PFSK-1 (cell line): ENCODE data around the gene PLD2. TPM values are rescaled to one million over a fixed set of nuclear protein-coding genes. Genes with fewer than 3 reads are reported as not detected.

Experiments
- FOXP2 ChIP-seq: optimal IDR thresholded peaks from 2 replicates; pipeline ENCODE3; 2011; ENCODE audit warnings: borderline replicate concordance, control low read depth, inconsistent platforms; ENCODE audit not compliant: insufficient read depth; ENCODE audit errors: extremely low read length, extremely low read depth
- POLR2AphosphoS5 ChIP-seq: IDR thresholded peaks from 2 replicates; pipeline ENCODE4 v1.6.1; 2012; ENCODE audit warnings: low read depth, mild to moderate bottlenecking, control low read depth, low read length, moderate library complexity
- SIN3A ChIP-seq: IDR thresholded peaks from 2 replicates; pipeline ENCODE4 v1.6.1; 2012; ENCODE audit warnings: mild to moderate bottlenecking, low read length, moderate library complexity, borderline replicate concordance; ENCODE audit not compliant: insufficient read depth
- TAF1 ChIP-seq: IDR thresholded peaks from 2 replicates; pipeline ENCODE4 v1.6.1; 2012; ENCODE audit warnings: low read length, control low read depth, borderline replicate concordance; ENCODE audit not compliant: insufficient read depth
- polyA plus RNA-seq: library from polyadenylated mRNA; unstranded; fragments of >200 nt; gene quantifications from one replicate; pipeline ENCODE4 v1.2.1, GENCODE V29; 2012; ENCODE audit warnings: low read depth, missing spikeins; ENCODE audit not compliant: insufficient read length
- TF ChIP-seq, protein P1 (sequence below), 2 experiments: IDR thresholded peaks; 2 replicates each; pipeline versions ENCODE4 v1.6.1 to v1.8.0; 2011 to 2012; ENCODE audit warnings: low read depth in 2 of 2, low read length in 2 of 2, control low read depth in 1 of 2, inconsistent platforms in 1 of 2, mild to moderate bottlenecking in 1 of 2, moderate library complexity in 1 of 2; ENCODE audit not compliant: insufficient read depth in 1 of 2

The PLD2 gene, protein sequence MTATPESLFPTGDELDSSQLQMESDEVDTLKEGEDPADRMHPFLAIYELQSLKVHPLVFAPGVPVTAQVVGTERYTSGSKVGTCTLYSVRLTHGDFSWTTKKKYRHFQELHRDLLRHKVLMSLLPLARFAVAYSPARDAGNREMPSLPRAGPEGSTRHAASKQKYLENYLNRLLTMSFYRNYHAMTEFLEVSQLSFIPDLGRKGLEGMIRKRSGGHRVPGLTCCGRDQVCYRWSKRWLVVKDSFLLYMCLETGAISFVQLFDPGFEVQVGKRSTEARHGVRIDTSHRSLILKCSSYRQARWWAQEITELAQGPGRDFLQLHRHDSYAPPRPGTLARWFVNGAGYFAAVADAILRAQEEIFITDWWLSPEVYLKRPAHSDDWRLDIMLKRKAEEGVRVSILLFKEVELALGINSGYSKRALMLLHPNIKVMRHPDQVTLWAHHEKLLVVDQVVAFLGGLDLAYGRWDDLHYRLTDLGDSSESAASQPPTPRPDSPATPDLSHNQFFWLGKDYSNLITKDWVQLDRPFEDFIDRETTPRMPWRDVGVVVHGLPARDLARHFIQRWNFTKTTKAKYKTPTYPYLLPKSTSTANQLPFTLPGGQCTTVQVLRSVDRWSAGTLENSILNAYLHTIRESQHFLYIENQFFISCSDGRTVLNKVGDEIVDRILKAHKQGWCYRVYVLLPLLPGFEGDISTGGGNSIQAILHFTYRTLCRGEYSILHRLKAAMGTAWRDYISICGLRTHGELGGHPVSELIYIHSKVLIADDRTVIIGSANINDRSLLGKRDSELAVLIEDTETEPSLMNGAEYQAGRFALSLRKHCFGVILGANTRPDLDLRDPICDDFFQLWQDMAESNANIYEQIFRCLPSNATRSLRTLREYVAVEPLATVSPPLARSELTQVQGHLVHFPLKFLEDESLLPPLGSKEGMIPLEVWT
- 30.2 TPM for polyA plus RNA-seq

DNA sequence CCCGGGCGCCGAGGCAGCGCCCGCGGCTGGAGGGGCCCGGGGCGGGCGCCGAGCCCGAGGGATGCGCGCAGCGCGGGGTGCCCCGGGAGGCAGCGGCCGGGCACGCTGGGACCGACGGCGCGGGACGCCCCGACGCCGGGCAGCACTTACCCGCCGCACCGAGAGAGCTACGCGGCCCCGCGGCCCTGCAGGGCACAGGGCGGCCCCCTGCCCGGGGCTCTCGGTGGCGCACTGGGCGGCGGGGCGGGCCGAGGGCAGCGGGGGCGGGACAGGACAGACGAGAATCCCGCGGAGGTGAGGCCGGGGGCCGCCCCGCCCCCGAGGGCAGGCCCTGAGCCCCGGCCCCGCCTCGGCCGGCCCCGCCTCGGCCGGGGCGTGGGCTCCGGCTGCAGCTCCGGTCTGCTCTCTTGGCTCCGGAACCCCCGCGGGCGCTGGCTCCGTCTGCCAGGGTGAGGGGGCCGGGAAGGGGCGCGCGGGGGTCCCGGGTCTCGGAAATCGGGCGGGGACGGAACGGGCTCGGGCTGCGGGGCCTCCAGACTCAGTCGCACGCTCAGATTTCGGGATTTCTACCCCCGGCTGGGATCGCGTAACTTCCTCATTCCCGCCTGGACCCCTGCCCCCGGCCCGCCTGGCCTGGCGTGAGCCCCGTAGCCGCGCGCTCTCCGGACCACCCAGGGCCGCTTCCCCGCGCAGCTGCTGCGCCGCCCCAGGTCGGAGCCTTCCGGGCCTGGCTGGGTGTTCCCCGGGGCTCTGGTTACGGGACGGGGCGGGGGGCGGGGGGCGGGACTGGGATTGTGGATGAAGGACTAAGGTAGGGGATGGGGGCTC lies at the start of gene PLD2:
Gene PLD2, plus strand, starts transcription at position 376 of the 828 bp plus-strand sequence. CDS start 621 bp downstream, outside the sequence.
- TF ChIP-seq, protein P1, sequence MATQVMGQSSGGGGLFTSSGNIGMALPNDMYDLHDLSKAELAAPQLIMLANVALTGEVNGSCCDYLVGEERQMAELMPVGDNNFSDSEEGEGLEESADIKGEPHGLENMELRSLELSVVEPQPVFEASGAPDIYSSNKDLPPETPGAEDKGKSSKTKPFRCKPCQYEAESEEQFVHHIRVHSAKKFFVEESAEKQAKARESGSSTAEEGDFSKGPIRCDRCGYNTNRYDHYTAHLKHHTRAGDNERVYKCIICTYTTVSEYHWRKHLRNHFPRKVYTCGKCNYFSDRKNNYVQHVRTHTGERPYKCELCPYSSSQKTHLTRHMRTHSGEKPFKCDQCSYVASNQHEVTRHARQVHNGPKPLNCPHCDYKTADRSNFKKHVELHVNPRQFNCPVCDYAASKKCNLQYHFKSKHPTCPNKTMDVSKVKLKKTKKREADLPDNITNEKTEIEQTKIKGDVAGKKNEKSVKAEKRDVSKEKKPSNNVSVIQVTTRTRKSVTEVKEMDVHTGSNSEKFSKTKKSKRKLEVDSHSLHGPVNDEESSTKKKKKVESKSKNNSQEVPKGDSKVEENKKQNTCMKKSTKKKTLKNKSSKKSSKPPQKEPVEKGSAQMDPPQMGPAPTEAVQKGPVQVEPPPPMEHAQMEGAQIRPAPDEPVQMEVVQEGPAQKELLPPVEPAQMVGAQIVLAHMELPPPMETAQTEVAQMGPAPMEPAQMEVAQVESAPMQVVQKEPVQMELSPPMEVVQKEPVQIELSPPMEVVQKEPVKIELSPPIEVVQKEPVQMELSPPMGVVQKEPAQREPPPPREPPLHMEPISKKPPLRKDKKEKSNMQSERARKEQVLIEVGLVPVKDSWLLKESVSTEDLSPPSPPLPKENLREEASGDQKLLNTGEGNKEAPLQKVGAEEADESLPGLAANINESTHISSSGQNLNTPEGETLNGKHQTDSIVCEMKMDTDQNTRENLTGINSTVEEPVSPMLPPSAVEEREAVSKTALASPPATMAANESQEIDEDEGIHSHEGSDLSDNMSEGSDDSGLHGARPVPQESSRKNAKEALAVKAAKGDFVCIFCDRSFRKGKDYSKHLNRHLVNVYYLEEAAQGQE (IDR thresholded peaks at IDR 0.05; ENCODE audit: insufficient read depth in 1 of 2, low read depth in 2 of 2, low read length in 2 of 2): no peak
- TF ChIP-seq TAF1 (no peak), POLR2AphosphoS5 (peak; percentile 86; the same call in 1 of the 2 replicates), SIN3A (peak; percentile 45; the same call in 1 of the 2 replicates), FOXP2 (no peak)

DNA sequence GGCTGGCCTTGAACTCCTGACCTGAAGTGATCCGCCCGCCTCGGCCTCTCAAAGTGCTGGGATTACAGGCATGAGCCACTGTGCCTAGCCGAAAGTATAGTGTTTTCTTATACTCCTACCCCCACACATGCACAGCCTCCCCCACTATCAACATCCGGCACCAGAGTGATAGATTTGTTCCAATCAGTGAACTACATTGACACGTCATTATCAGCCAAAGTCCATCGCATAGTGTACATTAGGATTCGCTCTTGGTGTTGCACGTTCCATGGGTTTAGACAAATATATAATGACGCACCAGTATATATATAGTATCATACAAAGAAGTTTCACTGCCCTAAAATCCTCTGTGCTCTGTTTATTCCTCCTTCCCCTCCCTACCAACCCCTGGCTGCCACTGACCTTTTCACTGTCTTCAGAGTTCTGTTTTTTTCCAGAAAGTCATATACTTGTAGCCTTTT lies 47.1 kb upstream of the PLD2 start:
- TF ChIP-seq FOXP2 (no peak), TAF1 (no peak)

DNA sequence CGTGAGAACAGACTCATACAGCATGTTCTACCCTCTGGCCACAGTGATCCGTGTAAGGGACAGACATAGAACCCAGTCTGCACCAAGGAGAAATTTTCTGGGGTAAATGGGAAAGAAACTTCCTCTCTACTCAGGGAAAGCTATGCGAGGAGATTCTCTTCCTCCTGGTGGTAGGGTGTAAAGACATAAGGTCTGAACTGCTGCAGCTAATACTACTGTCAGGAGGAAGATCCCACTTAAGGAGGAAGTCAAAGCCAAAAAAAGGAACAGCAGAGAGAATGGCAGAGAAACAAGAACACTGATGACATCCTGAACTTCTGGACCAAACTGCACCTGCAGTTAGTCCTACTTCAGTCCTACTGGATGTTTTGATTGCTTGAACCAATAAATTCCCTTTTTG lies 42.4 kb upstream of the PLD2 start:
- TF ChIP-seq TAF1 (no peak), SIN3A (no peak), POLR2AphosphoS5 (no peak), FOXP2 (no peak)
- TF ChIP-seq, protein P1 (IDR thresholded peaks at IDR 0.05; ENCODE audit: insufficient read depth in 1 of 2, low read depth in 2 of 2, low read length in 2 of 2): no peak

DNA sequence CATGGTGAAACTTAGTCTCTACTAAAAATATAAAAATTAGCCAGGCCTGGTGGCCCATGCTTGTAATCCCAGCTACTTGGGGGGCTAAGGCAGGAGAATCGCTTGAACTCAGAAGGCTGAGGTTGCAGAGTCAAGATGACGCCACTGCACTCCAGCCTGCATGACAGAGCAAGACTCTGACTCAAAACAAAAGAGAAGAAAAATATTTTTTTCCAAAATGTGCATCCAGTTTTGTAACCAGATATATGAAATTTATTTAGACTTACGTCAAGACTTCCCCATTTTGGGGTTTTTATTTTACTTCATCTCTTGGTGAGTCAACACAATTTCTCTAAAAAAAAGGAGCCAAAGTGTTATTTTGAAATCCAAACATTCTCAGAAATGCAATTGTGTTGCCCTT lies 40.8 kb upstream of the PLD2 start:
- TF ChIP-seq FOXP2 (no peak), POLR2AphosphoS5 (no peak), TAF1 (no peak), SIN3A (no peak)
- TF ChIP-seq, protein P1 (IDR thresholded peaks at IDR 0.05; ENCODE audit: insufficient read depth in 1 of 2, low read depth in 2 of 2, low read length in 2 of 2): no peak

DNA sequence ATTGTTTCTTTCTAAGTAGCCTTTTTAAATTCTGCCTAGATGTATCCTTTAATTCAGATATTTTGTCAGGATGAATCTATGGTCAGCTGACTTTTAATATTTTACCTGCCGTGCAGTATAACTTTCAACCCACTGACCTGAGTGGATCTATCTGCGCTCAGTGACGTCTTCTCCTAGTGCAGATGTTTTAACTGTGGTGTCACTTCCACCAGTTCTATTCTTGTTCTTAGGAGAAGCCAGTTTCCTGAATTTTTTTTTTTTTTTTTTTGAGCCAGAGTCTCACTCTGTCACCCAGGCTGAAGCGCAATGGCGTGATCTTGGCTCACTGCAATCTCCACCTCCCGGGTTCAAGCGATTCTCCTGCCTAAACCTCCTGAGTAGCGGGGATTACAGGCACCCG lies 40.2 kb upstream of the PLD2 start:
- TF ChIP-seq FOXP2: no peak
- TF ChIP-seq, protein P1 (IDR thresholded peaks at IDR 0.05; ENCODE audit: insufficient read depth in 1 of 2, low read depth in 2 of 2, low read length in 2 of 2): no peak
- TF ChIP-seq SIN3A: no peak
- TF ChIP-seq POLR2AphosphoS5: no peak
- no peak for TF ChIP-seq TAF1
